K562 (cell line): ENCODE measurements around the gene CTCF. TPM values are rescaled to one million over a fixed set of nuclear protein-coding genes. Genes with fewer than 3 reads are reported as not detected.
A peak's percentile ranks its signal among the peaks of the same experiment; 100 is the strongest.

Source experiments
- BRD4 ChIP-seq: fragments of 200-600 bp; sonication (generic); IDR thresholded peaks from 2 replicates; pipeline ENCODE4 v1.6.1; 2017; ENCODE audit warnings: inconsistent platforms
- CBFA2T2 ChIP-seq: fragments of 450-650 bp; conservative IDR thresholded peaks from 2 replicates; pipeline ENCODE4 v1.6.1; 2017; ENCODE audit warnings: mild to moderate bottlenecking
- CBX2 ChIP-seq: fragments of 200-600 bp; sonication (generic); IDR thresholded peaks from one replicate; pipeline ENCODE4 v1.6.1; 2012; ENCODE audit warnings: mild to moderate bottlenecking, low read length, inconsistent platforms; ENCODE audit not compliant: insufficient read depth, poor library complexity, severe bottlenecking
- CEBPB ChIP-seq: fragments of 450-650 bp; IDR thresholded peaks from 2 replicates; pipeline ENCODE4 v1.6.1; 2016; ENCODE audit warnings: missing genetic modification characterization, missing compliant biosample characterization
- ELF4 ChIP-seq: fragments of 450-650 bp; formaldehyde crosslinking; IDR thresholded peaks from 2 replicates; pipeline ENCODE4 v1.4.0; 2022; ENCODE audit warnings: missing genetic modification characterization
- FOXK1 ChIP-seq: sonication (generic); formaldehyde crosslinking; IDR thresholded peaks from 2 replicates; pipeline ENCODE4 v1.8.0; 2022; ENCODE audit warnings: missing genetic modification reagents, mild to moderate bottlenecking, borderline replicate concordance
- JUNB ChIP-seq: fragments of 450-650 bp; formaldehyde crosslinking; conservative IDR thresholded peaks from 2 replicates; pipeline ENCODE4 v1.4.0; 2020; ENCODE audit warnings: mild to moderate bottlenecking
- KDM5B ChIP-seq: fragments of 200-600 bp; sonication (generic); IDR thresholded peaks from 2 replicates; pipeline ENCODE4 v1.6.1; 2012; ENCODE audit warnings: low read depth, mild to moderate bottlenecking, moderate library complexity, low read length, control low read depth, inconsistent platforms; ENCODE audit not compliant: insufficient replicate concordance
- LEF1 ChIP-seq: fragments of 450-650 bp; IDR thresholded peaks from 2 replicates; pipeline ENCODE4 v1.6.1; 2016; ENCODE audit warnings: mild to moderate bottlenecking
- MAFK ChIP-seq: IDR thresholded peaks from 2 replicates; pipeline ENCODE4 v1.6.1; 2011; ENCODE audit warnings: low read length, improper control_type of control experiment
- PHTF2 ChIP-seq: fragments of 250-450 bp; sonication (Bioruptor Pico); IDR thresholded peaks from 2 replicates; pipeline ENCODE4 v1.5.0; 2021; ENCODE audit warnings: mild to moderate bottlenecking
- SAFB ChIP-seq: fragments of 200-400 bp; formaldehyde crosslinking; IDR thresholded peaks from 2 replicates; pipeline ENCODE4 v1.6.1; 2017; ENCODE audit warnings: low read depth, low read length, borderline replicate concordance
- ZFP1 ChIP-seq: fragments of 450-650 bp; formaldehyde crosslinking; IDR thresholded peaks from 2 replicates; pipeline ENCODE4 v1.4.0; 2020; ENCODE audit warnings: mild to moderate bottlenecking, mixed read lengths
- ZNF12 ChIP-seq: sonication (generic); formaldehyde crosslinking; IDR thresholded peaks from 2 replicates; pipeline ENCODE4 v1.4.0; 2020; ENCODE audit warnings: mild to moderate bottlenecking, missing genetic modification reagents
- ZNF282 ChIP-seq: sonication (generic); formaldehyde crosslinking; IDR thresholded peaks from 2 replicates; pipeline ENCODE4 v1.8.1; 2023; ENCODE audit warnings: missing genetic modification reagents
- ZNF586 ChIP-seq: fragments of 450-650 bp; formaldehyde crosslinking; conservative IDR thresholded peaks from 2 replicates; pipeline ENCODE4 v1.4.0; 2020; ENCODE audit warnings: mild to moderate bottlenecking, moderate library complexity
- polyA plus RNA-seq, 8 experiments: library from polyadenylated mRNA; depleted of rRNA in 4 of 8; stranded (reverse) in 5 of 8; unstranded in 3 of 8; fragments of >200 nt; fragmentation: Nextera tagmentation in 2 of 8; fragmentation: Illumina TruSeq in 1 of 8; extraction: Ambion mirVana in 2 of 8; extraction: Trizol in 1 of 8; gene quantifications; 2 replicates each; pipeline versions ENCODE4 v1.2.1 to v1.2.3, GENCODE V29; 2011 to 2014; ENCODE audit warnings: inconsistent platforms in 1 of 8, missing spikeins in 1 of 8
- total RNA-seq, 7 experiments: library from RNA; depleted of rRNA in 6 of 7; stranded (reverse); fragments of >200 nt in 6 of 7; fragmentation: Illumina TruSeq in 2 of 7; extraction: Trizol in 2 of 7; gene quantifications; 2 replicates each; pipeline versions ENCODE4 v1.2.1 to v1.2.3, GENCODE V29; 2011 to 2021; ENCODE audit warnings: low replicate concordance in 1 of 7
- TF ChIP-seq, protein P1 (sequence below): fragments of 450-650 bp; IDR thresholded peaks from 2 replicates; pipeline ENCODE4 v1.6.1; 2014; ENCODE audit warnings: low read depth, mild to moderate bottlenecking, moderate library complexity, borderline replicate concordance
- TF ChIP-seq, protein P2 (sequence below), 2 experiments: fragments of 450-650 bp; IDR thresholded peaks; 2 replicates each; pipeline ENCODE4 v1.6.1; 2016
- TF ChIP-seq, protein P3 (sequence below): fragments of 250-450 bp; sonication (Bioruptor Pico); IDR thresholded peaks from 2 replicates; pipeline ENCODE4 v1.9.0; 2021; ENCODE audit warnings: mild to moderate bottlenecking, inconsistent platforms
- TF ChIP-seq, protein P4 (sequence below), 2 experiments: fragments of 450-650 bp in 1 of 2; IDR thresholded peaks; 2 replicates each; pipeline ENCODE4 v1.6.1; 2011 to 2017; ENCODE audit warnings: low read depth in 2 of 2, antibody characterized with exemption in 1 of 2, borderline replicate concordance in 1 of 2, low read length in 1 of 2, mild to moderate bottlenecking in 1 of 2, mixed read lengths in 1 of 2; ENCODE audit not compliant: control insufficient read depth in 1 of 2

Gene CTCF
- total and polyA plus RNA-seq, 9 of the 15 experiments (the other 6 are each of a cell fraction or from before 2014, with no cell fraction given): 7.8 to 49.2 (median 33.9) TPM

DNA sequence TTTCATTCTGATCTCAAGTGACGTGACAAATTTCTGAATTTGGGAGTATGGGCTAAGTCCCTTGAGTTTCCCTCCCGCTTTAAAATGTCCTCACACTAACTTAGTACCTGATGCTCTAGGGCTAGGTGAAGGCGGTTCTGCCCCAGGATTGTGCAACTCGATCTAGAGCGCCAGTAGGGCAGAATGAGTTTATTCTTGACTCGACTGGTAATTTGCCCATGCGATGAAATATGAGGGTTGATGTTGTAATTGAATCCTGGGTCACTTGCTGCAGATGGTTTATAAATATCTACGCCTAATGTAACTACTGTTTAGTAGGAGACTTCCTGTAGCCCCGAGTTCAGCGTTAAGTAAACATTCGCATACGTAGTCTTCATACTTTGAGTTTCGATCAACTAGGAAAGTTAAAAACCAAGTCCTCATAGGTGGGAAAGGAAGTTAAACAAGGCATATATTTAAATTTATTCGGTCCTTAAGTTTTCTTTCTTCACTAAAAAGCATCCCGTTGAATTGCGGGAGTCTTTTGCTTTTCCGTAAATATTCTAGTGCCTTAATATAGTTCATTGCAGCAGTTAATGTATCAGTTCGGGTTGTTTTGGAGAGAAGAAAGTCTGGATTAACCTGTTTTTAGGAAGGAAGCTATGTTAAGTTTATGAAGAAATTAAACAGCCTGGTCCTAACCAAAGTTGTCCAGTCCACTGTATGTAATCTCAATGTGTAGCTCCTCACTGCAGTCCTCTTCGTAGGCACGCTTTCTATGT, 1.6 kb downstream of the CTCF start (continued):
- TF ChIP-seq PHTF2 (CRISPR knock-in tag): no peak
- no peak for TF ChIP-seq ZNF12 (CRISPR knock-in tag)
- no peak for TF ChIP-seq SAFB
- TF ChIP-seq, protein P1, sequence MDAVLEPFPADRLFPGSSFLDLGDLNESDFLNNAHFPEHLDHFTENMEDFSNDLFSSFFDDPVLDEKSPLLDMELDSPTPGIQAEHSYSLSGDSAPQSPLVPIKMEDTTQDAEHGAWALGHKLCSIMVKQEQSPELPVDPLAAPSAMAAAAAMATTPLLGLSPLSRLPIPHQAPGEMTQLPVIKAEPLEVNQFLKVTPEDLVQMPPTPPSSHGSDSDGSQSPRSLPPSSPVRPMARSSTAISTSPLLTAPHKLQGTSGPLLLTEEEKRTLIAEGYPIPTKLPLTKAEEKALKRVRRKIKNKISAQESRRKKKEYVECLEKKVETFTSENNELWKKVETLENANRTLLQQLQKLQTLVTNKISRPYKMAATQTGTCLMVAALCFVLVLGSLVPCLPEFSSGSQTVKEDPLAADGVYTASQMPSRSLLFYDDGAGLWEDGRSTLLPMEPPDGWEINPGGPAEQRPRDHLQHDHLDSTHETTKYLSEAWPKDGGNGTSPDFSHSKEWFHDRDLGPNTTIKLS: no peak; the same call in 1 of the 2 replicates
- TF ChIP-seq BRD4: no peak
- TF ChIP-seq CBX2: no peak
- TF ChIP-seq JUNB (CRISPR knock-in tag): no peak
- peak; percentile 98 for TF ChIP-seq CEBPB
- no peak for TF ChIP-seq ELF4
- TF ChIP-seq MAFK: no peak
- TF ChIP-seq ZNF586 (CRISPR knock-in tag): no peak
- no peak for TF ChIP-seq ZNF282
- TF ChIP-seq LEF1: 0 out of 2 replicates have a peak, but pooled peaks have one; percentile 6
- TF ChIP-seq, protein P2, sequence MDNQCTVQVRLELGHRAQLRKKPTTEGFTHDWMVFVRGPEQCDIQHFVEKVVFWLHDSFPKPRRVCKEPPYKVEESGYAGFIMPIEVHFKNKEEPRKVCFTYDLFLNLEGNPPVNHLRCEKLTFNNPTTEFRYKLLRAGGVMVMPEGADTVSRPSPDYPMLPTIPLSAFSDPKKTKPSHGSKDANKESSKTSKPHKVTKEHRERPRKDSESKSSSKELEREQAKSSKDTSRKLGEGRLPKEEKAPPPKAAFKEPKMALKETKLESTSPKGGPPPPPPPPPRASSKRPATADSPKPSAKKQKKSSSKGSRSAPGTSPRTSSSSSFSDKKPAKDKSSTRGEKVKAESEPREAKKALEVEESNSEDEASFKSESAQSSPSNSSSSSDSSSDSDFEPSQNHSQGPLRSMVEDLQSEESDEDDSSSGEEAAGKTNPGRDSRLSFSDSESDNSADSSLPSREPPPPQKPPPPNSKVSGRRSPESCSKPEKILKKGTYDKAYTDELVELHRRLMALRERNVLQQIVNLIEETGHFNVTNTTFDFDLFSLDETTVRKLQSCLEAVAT (IDR thresholded peaks at IDR 0.05): peak in 1 of 2 experiments; percentile 34; a peak in 1 of 4 replicates
- TF ChIP-seq ZFP1 (CRISPR knock-in tag): no peak
- TF ChIP-seq, protein P3, sequence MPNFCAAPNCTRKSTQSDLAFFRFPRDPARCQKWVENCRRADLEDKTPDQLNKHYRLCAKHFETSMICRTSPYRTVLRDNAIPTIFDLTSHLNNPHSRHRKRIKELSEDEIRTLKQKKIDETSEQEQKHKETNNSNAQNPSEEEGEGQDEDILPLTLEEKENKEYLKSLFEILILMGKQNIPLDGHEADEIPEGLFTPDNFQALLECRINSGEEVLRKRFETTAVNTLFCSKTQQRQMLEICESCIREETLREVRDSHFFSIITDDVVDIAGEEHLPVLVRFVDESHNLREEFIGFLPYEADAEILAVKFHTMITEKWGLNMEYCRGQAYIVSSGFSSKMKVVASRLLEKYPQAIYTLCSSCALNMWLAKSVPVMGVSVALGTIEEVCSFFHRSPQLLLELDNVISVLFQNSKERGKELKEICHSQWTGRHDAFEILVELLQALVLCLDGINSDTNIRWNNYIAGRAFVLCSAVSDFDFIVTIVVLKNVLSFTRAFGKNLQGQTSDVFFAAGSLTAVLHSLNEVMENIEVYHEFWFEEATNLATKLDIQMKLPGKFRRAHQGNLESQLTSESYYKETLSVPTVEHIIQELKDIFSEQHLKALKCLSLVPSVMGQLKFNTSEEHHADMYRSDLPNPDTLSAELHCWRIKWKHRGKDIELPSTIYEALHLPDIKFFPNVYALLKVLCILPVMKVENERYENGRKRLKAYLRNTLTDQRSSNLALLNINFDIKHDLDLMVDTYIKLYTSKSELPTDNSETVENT (CRISPR knock-in tag): no peak
- TF ChIP-seq, protein P4, sequence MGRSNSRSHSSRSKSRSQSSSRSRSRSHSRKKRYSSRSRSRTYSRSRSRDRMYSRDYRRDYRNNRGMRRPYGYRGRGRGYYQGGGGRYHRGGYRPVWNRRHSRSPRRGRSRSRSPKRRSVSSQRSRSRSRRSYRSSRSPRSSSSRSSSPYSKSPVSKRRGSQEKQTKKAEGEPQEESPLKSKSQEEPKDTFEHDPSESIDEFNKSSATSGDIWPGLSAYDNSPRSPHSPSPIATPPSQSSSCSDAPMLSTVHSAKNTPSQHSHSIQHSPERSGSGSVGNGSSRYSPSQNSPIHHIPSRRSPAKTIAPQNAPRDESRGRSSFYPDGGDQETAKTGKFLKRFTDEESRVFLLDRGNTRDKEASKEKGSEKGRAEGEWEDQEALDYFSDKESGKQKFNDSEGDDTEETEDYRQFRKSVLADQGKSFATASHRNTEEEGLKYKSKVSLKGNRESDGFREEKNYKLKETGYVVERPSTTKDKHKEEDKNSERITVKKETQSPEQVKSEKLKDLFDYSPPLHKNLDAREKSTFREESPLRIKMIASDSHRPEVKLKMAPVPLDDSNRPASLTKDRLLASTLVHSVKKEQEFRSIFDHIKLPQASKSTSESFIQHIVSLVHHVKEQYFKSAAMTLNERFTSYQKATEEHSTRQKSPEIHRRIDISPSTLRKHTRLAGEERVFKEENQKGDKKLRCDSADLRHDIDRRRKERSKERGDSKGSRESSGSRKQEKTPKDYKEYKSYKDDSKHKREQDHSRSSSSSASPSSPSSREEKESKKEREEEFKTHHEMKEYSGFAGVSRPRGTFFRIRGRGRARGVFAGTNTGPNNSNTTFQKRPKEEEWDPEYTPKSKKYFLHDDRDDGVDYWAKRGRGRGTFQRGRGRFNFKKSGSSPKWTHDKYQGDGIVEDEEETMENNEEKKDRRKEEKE (IDR thresholded peaks at IDR 0.05; ENCODE audit: borderline replicate concordance in 1 of 2, control insufficient read depth in 1 of 2, low read depth in 2 of 2, low read length in 1 of 2): 0 out of 4 replicates have a peak, but pooled peaks of 1 of the 2 experiments have one; percentile 38
- no peak for TF ChIP-seq KDM5B
- TF ChIP-seq CBFA2T2: no peak
- no peak for TF ChIP-seq FOXK1 (CRISPR knock-in tag)
